ENCODE data around the gene FAM222A.

Gene FAM222A

GRCh38 chr12:109710747-109711595 lies 2.7 kb upstream of the FAM222A start:
- no peak overlapping the region for H3K4me3 ChIP-seq (ENCODE audit: low read depth, low read length)

DNA sequence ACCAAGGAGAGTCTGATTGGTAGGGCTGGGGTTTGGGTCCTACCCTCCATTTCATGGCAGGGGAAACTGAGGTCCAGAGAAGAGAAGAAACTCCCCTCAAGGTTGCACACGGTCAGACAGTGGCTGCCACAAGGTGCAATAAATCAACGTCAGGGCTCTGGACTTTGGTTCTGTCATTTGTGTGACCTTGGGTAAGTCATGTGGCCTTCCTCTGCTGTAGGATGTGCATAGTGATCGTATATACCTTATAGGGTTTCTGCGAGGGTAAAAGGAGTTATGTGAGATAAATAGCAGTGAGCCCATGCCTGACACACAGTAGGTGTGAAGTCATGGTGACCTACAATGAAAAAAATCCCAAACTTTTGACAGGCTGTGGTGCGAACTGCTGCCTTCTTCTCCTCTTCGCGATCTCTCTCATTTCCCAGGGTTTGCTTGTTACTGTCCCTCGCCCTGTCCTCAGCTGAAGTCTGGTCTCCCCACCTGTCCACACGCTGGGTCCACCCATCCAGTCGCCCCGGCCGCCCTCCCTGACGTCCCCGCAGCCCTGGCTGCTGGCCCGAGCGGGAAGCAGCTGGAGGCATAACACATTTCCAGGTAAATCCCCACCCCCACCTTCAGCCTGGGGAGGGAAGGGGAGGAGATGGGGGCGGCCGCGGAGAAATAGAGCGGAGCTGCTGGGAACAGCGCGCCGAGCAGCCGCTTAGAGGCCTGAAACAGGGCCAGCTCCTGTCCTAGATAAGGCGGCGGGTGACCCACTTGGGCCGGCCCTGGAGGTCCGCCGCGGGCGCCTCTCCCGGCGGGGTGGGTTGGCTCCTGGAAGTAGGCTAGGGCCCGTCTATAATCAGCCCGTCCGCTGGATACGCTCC lies 1.8 kb upstream of the FAM222A start:
- no peak overlapping the region for H3K4me3 ChIP-seq (ENCODE audit: low read depth, low read length)

- peak overlapping the region; percentile 33 for H3K4me3 ChIP-seq (ENCODE audit: low read depth, low read length)
These were observed 702 bp downstream of the FAM222A start for GRCh38 chr12:109714141-109714912.

DNA sequence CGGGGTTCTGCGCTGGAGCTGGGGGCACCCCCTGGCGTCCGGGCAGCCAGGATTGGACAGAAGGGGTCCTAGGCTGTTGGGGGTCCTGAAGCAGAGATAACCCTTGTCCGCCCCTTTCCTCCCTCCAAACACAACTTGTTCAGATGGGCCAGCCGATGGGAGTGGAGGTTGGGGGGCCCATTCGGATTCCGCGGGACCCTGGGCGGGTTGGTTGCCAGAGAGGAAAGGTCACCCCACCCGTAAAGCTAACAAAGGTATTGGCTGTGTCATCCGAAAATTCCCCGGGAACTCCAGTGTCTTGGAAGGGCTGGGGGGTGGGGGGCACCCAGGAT lies 1.3 kb downstream of the FAM222A start:
- H3K4me3 ChIP-seq (ENCODE audit: low read depth, low read length) = peak overlapping the region; percentile 33

GRCh38 chr12:109715310-109716091 lies 1.9 kb downstream of the FAM222A start:
- no peak overlapping the region for H3K4me3 ChIP-seq (ENCODE audit: low read depth, low read length)

DNA sequence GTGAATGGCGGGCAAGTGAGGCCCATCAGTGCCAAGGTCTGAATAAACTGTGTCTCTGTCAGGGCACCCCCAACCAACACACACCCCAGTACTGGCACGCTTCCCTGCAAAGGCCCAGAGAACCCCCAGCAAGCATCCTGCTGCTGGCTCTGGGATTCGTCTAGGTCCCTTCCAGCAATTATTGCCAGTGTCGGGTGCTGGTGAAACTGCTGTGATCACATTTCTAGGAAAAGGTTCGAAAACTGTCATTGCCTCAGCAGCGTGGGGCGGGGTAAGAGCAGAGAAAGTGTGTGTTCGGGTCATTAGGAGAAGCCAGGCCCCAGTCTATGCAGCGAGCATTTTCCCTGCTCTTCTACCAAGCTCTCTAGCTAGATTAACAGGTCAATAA lies 2.5 kb downstream of the FAM222A start:
- H3K4me3 ChIP-seq (ENCODE audit: low read depth, low read length) = no peak overlapping the region

DNA sequence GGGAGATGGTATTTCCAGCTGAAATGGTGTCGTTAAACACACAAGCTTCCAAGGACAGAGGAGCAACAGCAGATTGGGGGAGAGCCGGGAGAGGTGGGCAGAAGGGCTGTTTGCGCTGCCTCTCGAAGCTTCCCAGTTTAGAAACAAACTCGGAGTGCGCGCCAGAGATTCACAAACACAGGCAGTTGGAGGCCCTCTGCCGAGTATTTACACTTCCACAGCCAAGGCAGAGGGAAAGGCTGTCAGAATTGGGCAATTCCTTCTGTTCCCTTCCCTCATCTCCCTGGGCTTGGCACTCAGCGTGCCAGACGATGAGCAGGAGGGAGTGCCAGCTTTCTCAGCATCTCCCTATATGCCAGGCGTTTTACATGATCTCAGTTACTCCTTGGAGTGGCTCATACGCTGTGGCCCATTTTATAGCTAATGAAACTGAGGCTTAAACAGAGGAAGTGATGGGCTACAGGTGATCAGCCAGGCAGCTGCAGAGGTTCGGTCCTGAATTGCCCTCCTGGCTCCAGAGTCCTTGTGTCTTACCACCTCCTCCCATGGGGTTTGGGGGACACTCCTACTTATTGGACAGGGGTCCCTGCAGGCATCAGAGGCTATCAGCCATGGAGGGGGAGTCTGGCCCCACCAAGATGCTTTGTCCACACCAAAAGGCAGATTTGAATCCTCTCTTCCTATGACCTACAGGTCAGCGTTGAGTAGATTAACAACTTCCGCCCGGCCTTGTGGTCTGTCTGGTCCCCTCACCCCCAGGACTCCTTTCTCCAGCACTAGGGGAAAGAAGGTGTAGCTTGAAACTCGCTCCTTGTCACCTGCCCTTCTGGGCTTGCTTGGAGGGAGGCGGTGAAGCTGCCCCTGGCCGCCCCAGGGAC lies 3.1 kb downstream of the FAM222A start:
- H3K4me3 ChIP-seq (ENCODE audit: low read depth, low read length) = no peak overlapping the region

GRCh38 chr12:109717390-109718357 lies 4.0 kb downstream of the FAM222A start:
- H3K4me3 ChIP-seq (ENCODE audit: low read depth, low read length) = no peak overlapping the region

GRCh38 chr12:109718390-109718789 lies 4.8 kb downstream of the FAM222A start:
- H3K4me3 ChIP-seq (ENCODE audit: low read depth, low read length) = no peak overlapping the region

- no peak overlapping the region for H3K4me3 ChIP-seq (ENCODE audit: low read depth, low read length)
These were observed 5.7 kb downstream of the FAM222A start for GRCh38 chr12:109719123-109720022.

DNA sequence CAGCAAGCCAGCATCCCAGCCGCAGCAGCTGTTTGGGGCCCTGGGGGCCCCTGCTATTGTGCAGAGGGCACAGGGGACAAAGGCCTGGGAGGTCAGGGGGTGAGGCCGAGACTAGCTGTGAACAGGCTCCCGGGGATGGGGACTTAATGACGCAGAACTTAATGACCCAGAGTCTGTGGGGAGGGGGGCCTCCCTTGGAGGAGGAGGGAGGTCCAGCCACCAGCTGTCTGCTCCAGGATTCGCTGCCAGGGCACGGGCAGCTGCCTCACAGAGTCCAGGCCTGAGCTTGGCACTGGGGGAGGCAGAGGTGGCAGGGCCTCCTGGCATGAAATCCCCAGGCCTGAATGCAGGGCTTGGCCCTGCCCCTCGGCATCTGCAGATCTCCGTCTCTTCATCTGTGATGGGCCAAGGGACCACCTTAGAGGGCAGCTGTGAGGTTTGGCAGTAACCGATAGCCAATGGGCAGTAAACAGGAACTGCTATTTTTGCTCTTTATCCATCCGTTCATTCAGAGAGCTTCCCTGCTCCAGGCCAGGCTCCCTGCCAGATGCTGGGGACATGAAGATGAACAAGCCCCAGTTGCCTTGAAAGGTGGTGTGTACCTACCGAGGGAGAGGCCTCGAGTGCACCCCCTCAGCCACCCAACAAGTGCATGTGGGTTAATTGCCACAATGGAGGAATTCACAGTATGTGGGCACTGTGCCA lies 6.7 kb downstream of the FAM222A start:
- H3K4me3 ChIP-seq (ENCODE audit: low read depth, low read length) = no peak overlapping the region

GRCh38 chr12:109720857-109721189 lies 7.2 kb downstream of the FAM222A start:
- H3K4me3 ChIP-seq (ENCODE audit: low read depth, low read length) = no peak overlapping the region

- no peak overlapping the region for H3K4me3 ChIP-seq (ENCODE audit: low read depth, low read length)
These were observed 7.7 kb downstream of the FAM222A start for GRCh38 chr12:109721276-109721675.

DNA sequence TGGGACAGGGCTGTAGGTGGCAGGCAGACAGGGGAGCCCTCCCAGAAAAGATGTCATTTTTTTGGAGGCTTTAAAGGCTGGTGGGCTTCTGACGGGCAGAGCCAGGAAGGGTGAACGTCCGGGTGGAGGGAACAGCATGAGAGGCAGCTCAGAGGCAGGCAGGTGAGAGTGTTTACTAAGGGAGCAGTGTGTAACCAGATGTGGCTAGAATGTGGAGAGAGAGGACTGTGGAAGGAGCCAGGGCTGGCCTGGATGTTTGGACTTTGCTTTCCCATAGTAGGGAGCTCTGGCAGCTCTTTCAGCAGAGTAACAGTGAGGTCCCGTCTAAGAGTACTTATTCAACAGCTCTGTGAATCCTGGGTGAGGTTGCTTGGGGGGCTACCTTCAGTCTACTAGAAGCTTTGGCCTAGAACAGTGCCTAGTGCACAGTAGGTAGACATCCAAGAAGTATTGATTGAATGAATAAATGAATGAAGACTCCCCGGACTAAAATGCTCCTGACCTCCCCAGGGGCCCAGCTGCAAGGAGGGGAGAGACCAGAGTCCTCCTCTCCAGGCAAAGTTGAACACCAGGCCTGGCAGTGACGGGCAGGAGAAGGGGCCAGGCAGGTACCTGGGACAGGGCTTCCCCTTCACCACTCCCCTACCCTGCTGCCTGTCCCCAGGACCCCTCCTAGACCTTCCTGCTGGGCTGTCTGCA lies 8.5 kb downstream of the FAM222A start:
- H3K4me3 ChIP-seq (ENCODE audit: low read depth, low read length) = no peak overlapping the region

DNA sequence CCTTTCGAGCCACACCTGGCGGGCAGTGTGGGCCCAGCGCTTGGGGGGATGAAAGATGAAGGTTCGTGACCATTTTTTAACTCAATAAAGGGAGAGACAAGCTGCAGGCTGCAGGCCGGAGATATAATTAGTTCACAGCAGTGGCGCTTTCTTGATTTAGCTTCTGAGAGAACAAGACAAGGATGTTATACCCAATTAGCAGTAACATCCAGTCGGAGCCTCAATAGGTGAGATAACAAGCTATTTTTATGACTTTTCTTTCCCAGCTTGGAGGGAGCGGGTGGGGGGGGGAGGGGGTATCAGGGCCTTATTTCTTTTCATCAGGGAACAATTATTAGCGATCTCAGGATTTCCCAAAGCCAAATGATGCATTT lies 9.1 kb downstream of the FAM222A start:
- H3K4me3 ChIP-seq (ENCODE audit: low read depth, low read length) = no peak overlapping the region

DNA sequence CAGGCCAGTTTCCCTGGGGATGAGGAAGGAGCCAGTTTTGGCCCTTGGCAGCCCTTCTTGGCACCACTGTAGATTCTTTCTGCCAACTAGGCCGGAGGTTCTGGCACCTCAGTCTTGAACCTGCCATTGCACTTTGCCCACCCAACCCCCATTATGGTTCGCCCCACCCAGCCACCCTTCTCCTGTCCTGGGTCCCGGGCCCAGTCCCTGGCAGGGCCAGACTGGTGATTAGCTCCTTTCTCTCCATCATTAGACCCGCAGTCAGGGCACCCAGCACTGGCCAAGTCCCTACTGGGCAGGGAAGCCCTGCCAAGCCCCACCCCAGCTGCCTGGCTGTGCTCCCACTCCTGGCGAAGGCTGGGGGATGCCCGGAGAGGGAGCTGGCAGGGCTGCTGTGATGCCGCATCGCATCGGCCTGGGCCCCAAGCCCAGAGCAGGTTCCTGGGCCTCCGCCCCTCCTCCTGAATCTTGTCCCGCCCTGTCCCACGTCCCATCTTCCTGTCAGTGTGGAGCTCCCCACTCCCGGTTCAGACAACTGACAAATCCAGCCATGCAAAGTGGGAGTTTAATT lies 9.8 kb downstream of the FAM222A start:
- no peak overlapping the region for H3K4me3 ChIP-seq (ENCODE audit: low read depth, low read length)

Data from iPS-11a (cell line).